ENCODE data around the gene TAF4.
"Not testable (repeated sequence)": the region's sequence is repeated elsewhere in the genome, so short reads cannot be mapped to it uniquely, and the experiment has no call there.

Gene TAF4

DNA sequence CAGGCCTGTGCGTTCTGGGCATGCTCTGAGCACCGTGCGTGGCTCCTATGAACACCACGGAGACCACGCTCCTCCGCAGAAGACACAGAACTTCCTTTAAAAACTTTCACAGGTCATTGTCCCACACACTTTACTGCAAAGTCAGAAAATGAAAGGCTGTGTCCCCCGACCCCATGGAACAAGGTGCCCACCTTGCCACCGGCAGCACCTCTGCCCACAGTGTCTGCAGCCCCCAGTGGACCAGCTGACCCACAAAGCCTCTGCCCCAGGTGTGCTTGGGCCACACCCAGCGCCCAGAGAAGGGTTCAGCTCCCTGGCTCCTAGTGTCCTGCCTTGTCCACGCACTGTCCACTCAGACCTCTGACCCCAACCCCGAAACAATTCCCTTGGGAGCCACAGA, 8.7 kb downstream of the TAF4 start:
- DNase-seq = no peak

GRCh38 chr20:62056377-62056776, 9.3 kb downstream of the TAF4 start:
- no peak for DNase-seq

DNA sequence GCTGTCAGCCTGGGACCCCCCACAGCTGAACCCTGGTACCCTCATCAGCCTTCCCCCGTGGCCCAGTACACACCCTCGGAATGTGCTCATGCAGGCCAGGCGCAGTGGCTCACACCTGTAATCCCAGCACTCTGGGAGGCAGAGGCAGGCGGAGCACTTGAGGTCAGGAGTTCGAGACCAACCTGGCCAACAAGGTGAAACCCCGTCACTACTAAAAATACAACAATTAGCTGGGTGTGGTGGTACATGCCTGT, 9.9 kb downstream of the TAF4 start:
- not testable (repeated sequence) for DNase-seq

- no peak for DNase-seq
These were observed 10.4 kb downstream of the TAF4 start for GRCh38 chr20:62055106-62055861.

DNA sequence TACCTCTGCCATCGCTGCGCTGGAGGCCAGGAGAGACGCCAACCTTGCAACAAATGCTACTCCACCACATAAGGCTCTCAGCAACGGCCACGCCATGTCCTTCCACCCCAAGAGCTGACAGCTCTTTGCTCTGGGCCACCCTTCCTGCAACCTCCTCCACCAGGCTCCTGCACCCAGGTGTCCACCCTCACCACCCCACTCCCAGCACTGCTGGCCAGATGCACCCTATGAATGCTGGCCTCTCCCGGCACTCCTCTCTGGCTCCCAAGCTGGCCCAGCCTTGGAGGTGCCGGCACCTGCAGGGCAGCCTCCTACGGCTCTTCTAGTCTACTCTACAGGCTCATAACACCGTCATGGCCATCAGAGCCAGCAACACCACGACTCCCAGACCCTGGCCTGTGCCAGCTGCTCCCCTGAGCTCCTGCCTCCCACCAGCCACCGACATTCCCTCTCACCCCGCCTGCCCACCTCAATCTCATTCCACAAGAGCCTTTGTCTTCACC, 11.2 kb downstream of the TAF4 start:
- DNase-seq = no peak

DNA sequence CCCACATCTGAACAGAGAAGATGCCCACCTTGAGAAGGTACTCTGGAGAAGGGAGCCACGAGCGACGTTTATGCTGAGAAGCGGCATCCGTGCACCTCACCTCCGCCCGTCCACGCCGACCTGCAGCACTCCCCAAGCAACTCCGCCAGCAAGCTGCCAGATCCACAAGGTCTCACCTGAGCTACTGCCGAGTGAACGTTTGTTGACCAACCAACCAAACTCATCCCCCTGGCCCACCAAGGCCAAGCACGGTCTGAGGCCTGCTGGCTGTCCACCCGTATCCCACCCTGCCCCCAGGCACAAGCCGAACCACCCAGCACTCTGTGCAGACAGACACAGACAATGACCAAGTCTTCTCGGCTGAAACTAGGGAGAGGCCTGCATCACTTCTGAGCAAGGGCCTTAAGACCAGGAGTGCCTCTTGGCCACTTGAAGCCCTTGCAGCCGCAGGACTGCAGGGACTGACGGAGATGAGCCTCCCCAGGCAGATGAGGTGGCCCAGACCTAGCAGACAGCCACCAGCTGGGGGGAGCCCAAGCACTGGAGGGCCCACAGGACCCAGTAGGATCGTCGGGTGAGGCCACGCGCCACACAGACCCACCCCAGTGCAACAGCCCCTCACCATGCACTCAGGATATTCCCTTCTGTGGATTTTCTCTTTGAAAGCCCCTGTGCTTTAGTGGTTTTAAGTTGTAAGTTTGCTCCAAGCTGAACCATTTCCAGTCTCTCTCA, 12.1 kb downstream of the TAF4 start:
- DNase-seq = no peak

- no peak for DNase-seq
These were observed 12.7 kb downstream of the TAF4 start for GRCh38 chr20:62052842-62053464.

- DNase-seq = no peak
These were observed 13.3 kb downstream of the TAF4 start for GRCh38 chr20:62052336-62052841.

DNA sequence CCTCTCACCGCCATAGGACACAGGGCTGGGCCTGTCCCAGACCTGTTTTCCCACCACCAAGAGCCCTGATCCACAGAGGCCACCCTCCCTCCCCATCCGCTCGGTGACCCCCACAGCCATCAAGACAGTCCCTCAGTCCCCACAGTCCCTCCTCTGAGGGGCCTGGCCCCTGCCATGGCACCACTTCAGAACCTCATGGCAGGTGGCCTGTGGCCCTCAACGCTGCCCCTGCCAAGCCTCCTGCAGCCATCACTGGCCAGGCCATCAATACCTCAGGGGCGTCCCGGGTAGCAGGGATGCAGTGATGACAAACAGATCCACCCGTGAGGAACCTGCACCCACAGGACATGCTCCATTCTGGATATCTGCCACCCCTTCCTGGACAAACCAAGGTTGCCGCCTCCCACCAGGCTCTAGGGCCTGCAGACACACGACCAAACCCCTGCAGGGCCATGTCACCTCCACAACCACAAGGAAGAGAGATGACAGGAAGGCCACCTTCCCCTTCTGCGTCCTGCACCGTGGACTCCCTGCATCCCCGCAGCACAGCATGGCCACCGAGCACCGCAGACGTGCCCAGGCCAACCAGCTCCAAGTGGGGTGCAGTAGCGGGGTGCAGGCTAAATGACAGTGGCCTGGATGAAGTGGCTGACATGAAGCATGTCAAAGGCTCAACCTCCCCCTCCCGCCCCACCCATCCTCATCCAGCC, 14.0 kb downstream of the TAF4 start:
- DNase-seq = no peak

DNA sequence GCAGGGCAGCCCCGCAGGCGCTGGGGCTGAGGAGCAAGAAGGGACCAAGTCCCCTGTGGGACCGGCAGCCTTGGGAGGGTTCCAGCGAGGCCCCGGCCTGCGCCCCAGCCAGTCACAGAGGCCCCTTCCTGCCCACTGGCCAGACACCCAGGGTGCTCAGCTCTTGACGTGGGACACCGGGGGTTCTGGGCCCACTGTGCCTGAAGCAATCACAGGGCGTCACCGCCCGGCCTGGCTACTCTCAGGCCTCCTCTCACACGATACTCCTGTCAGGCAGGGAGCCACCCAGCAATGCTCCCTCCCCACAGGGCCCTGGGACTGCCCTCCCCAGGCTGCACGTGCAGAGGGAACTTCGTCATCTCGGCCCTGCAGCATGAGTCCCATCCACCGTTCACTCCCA, 14.5 kb downstream of the TAF4 start:
- no peak for DNase-seq

DNA sequence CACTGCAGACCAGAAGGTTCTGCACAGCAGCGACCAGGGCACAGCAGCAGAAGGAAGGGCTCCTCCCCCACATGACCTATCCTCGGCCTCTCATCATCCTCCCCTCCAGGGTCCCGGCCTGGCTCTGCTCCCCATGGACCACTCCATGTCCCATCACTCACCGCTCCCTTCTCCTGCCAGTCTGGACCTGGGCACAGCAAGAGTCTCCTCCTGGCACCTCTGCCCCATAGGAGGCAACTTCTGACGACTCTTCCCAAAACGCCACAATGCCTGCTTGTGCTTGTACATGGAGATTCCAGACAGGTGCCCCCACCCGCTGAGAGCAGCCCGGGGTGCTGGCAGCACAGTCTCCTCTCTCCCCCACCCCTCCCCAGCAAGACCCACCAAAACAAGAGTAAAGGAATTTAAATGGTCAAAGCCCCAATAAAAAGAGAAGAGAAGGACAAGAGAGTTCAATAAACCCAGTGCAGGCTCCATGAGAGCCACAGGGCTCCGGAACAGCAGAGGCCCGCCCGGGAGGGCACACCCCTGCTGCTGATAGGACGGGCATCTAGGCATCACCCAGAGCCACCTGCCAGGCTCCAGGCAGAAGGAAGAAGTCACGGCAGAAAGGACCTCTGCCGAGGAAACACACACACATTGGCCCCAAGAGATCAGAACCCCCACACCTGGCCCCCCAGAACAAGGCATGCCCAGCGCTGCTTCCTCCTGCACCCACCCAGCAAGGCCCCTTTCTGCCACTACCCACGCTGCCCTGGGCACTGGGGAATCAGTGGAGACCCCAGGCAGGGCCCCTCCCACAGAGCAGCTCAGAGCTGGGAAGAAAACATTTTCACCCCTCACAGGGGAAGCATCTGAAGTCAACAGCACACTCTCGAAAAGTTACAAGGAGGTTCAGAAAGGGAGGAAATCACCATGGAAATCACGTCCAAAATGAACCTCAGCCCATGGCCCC, 15.2 kb downstream of the TAF4 start:
- DNase-seq = no peak

DNA sequence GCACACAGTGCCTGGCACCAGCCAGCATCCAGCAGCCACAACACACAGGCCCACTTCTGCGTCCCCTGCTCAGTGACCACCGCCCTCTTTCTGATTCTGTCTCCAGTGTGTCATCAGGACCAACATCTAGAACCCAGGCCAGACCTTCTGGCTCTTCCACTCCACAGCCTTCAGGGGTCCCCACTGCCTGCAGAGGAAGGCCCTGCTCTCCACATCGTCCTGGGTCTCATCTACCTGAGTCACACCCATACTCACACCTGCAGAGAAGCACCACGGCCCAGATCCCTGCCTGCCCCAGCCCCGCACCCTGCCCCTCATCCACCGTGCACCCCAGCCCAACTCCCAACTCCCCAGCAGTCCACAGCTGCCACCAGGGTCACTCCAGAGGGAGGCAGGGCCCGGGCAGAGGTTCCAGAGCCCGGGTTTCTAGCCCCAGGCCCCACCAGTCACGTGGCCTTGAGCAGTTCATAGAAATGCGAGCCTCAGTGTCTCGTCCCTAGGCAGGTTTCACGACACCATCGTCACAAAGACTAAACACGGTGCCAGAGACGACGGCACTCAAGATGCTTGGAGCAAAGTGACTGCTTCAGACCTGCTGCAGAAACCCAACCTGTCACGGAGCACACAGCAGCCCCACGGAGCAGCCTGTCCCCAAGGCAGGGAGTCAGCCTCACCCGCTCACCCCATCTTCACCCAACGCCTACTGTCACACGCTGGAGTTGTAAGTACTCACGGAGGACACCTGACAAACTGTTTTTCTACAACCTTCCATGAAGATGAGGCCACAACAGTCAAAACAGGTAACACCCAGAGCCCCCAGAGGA, 16.1 kb downstream of the TAF4 start:
- DNase-seq = no peak

- DNase-seq = no peak
These were observed 16.8 kb downstream of the TAF4 start for GRCh38 chr20:62048821-62049291.

- no peak for DNase-seq
These were observed 17.3 kb downstream of the TAF4 start for GRCh38 chr20:62048346-62048761.

- no peak for DNase-seq
These were observed 17.9 kb downstream of the TAF4 start for GRCh38 chr20:62047666-62048345.

DNA sequence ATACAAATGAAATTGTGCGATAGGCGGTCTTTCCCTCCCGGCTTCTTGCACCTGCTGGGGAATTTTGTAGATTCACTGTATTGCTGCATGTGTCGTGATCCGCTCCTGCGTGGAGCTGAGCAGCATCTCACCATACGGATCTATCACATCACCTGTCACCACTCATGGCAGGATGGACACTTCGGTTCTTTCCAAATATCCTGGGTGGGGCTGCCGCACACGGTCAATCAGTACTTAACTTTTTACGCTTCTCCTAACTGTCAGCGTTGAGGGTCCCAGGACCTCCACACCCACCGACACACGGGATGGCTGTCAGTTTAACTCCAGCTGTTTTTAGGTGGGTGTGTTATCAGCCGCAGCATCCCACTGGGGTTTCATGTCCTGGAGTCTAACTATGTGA, 19.2 kb downstream of the TAF4 start:
- DNase-seq = no peak

DNA sequence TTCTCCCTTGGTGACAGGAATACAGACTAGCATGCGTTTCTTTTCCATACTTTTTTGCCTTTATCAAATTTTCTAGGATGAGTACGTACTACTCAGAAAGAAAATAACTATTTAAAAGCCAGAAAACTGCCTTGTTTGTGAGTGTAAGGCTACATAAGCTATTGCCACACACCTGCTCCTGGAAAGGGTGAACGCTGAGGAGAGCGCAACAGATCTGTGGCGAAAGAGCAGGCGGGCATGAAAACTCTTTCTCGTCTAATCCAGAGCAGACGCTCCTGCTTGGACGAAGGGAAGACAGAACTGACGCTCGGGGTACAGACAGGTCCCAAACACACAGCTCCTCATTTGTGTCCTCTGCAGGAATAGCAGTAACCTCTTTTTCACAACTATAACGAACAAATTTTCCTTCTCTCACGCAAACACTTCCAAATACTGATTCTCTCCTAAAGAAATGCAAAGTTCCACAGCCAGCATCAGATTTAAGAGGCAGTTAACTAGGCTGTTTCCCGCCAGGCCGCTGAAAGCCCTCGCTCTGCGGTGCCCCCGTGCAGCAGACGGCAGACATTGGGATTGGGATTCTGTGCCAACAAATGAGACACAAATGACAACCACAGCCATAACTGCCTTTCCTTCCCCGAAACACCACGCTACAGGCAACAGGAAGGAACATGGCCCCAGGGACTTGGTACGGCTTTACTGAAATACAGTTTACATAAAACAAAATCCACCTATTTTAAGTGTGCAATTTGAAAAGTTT, 20.0 kb downstream of the TAF4 start:
- no peak for DNase-seq

DNA sequence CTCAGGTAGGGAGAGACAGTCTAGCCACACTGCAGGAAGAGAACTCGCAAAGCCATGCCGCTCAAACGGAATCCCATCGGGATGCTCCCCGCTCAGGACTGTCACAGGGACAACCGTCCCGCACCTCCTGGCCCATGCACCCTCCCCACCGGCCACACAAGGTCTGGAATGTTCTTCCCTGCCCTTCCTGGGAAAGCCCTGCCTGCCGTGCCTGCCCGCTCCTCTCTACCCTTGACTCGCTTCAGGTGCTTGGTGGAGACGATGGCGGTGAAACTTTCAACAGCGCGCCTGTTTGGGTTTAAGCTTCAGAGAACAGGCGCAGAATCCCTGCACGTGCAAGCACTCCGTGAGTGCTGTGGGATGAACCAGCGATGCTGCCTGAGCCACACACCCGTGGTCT, 20.6 kb downstream of the TAF4 start:
- no peak for DNase-seq

DNA sequence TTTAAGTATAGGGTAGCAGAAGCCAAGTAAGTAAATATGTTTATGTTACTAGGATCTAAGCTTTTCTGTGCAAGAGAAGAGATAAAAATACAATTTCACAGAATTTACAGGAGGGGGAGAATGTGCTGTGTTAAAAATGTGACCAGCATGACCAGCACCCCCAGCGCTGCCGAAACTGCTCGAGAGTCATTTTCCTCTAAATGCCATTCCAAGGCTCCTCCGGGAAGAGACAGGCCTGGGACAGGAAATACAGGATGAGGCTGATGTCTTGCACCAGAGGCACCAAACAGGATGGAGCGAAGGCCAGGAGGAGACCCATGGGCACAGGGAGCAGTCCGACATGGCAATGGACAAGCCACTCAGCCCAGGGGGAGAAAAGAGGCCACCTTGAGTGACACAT, 21.1 kb downstream of the TAF4 start:
- no peak for DNase-seq

Data from inflammatory macrophage treated with lipopolysaccharide for 4 hours (primary cell).